Esophagus muscularis mucosa (tissue), 4 donors: ENCODE results near the gene A2M.

Experiments used
- CTCF ChIP-seq, 3 experiments: fragments of 200-600 bp in 2 of 3; fragments of 450-650 bp in 1 of 3; sonication (generic) in 2 of 3; IDR thresholded peaks; one replicate each; pipeline ENCODE4 v1.5.1; 2017 to 2019; ENCODE audit warnings: antibody characterized with exemption in 3 of 3, mild to moderate bottlenecking in 2 of 3, moderate library complexity in 1 of 3
- EP300 ChIP-seq: sonication (generic); formaldehyde crosslinking; IDR thresholded peaks from one replicate; pipeline ENCODE4 v1.6.1; 2017; ENCODE audit warnings: antibody characterized with exemption
- POLR2A ChIP-seq: fragments of 450-650 bp; IDR thresholded peaks from one replicate; pipeline ENCODE4 v1.6.1; 2017; ENCODE audit warnings: antibody characterized with exemption, moderate library complexity, mild to moderate bottlenecking, low read depth
- POLR2AphosphoS5 ChIP-seq, 2 donors: sonication (generic); formaldehyde crosslinking; IDR thresholded peaks; one replicate each; pipeline ENCODE4 v1.6.1; 2017; ENCODE audit warnings: antibody characterized with exemption in 2 of 2

GRCh38 chr12:9030776-9031175, 84.9 kb downstream of the A2M start:
- no peak for TF ChIP-seq CTCF (IDR thresholded peaks at IDR 0.05)
- no peak for TF ChIP-seq POLR2A
- no peak for TF ChIP-seq EP300
- TF ChIP-seq POLR2AphosphoS5 (IDR thresholded peaks at IDR 0.05): no peak
